A549 (cell line): ENCODE data around the gene IGFBP5.

Experiments used
- ATOH8 ChIP-seq: fragments of 250-450 bp; sonication (Bioruptor Pico); IDR thresholded peaks from 2 replicates; pipeline ENCODE4 v1.5.0; 2020; ENCODE audit warnings: low read depth, mild to moderate bottlenecking, moderate library complexity
- CTCF ChIP-seq: fragments of >200 bp; sonication (Bioruptor Twin); formaldehyde crosslinking; IDR thresholded peaks from 3 replicates; pipeline ENCODE4 v1.5.1; 2016

- TF ChIP-seq ATOH8: no peak
- no peak for TF ChIP-seq CTCF
Measured at GRCh38 chr2:216665717-216666116, 29.6 kb downstream of the IGFBP5 start.
